Measurements from ENCODE around the gene ADGRL1.

The ADGRL1 gene

GRCh38 chr19:14111486-14111885, 94.5 kb downstream of the ADGRL1 start:
- TF ChIP-seq FOXM1 (IDR thresholded peaks at IDR 0.05; ENCODE audit: borderline replicate concordance, low read depth) (no peak), USF1 (IDR thresholded peaks at IDR 0.05) (no peak), REST (IDR thresholded peaks at IDR 0.05; ENCODE audit: low read depth) (no peak), EP300 (IDR thresholded peaks at IDR 0.05; ENCODE audit: borderline replicate concordance) (no peak), TCF12 (IDR thresholded peaks at IDR 0.05; ENCODE audit: low read depth) (no peak), RAD21 (IDR thresholded peaks at IDR 0.05; ENCODE audit: low read depth) (no peak), YY1 (IDR thresholded peaks at IDR 0.05; ENCODE audit: low read depth) (no peak), CEBPB (IDR thresholded peaks at IDR 0.05) (no peak), CREB1 (IDR thresholded peaks at IDR 0.05; ENCODE audit: low read depth) (no peak), TAF1 (IDR thresholded peaks at IDR 0.05; ENCODE audit: low read depth) (no peak), MAX (IDR thresholded peaks at IDR 0.05) (no peak), ZBTB7A (IDR thresholded peaks at IDR 0.05; ENCODE audit: low read depth) (no peak), TEAD4 (IDR thresholded peaks at IDR 0.05) (no peak), NFIC (IDR thresholded peaks at IDR 0.05) (no peak)

- no peak for TF ChIP-seq TEAD4 (IDR thresholded peaks at IDR 0.05)
- TF ChIP-seq CREB1 (IDR thresholded peaks at IDR 0.05; ENCODE audit: low read depth) = no peak
- no peak for TF ChIP-seq MAX (IDR thresholded peaks at IDR 0.05)
- TF ChIP-seq RAD21 (IDR thresholded peaks at IDR 0.05; ENCODE audit: low read depth) = no peak
- no peak for TF ChIP-seq NFIC (IDR thresholded peaks at IDR 0.05)
- TF ChIP-seq YY1 (IDR thresholded peaks at IDR 0.05; ENCODE audit: low read depth) = no peak
- no peak for TF ChIP-seq REST (IDR thresholded peaks at IDR 0.05; ENCODE audit: low read depth)
- TF ChIP-seq USF1 (IDR thresholded peaks at IDR 0.05) = no peak
- no peak for TF ChIP-seq CEBPB (IDR thresholded peaks at IDR 0.05)
- TF ChIP-seq FOXM1 (IDR thresholded peaks at IDR 0.05; ENCODE audit: borderline replicate concordance, low read depth) = no peak
- TF ChIP-seq TCF12 (IDR thresholded peaks at IDR 0.05; ENCODE audit: low read depth) = no peak
- TF ChIP-seq EP300 (IDR thresholded peaks at IDR 0.05; ENCODE audit: borderline replicate concordance) = no peak
- TF ChIP-seq ZBTB7A (IDR thresholded peaks at IDR 0.05; ENCODE audit: low read depth) = no peak
- TF ChIP-seq EGR1 (IDR thresholded peaks at IDR 0.05) = no peak
- no peak for TF ChIP-seq TAF1 (IDR thresholded peaks at IDR 0.05; ENCODE audit: low read depth)
Measured at GRCh38 chr19:14110650-14111049, 95.3 kb downstream of the ADGRL1 start.

- no peak for TF ChIP-seq TAF1 (IDR thresholded peaks at IDR 0.05; ENCODE audit: low read depth)
- no peak for TF ChIP-seq CREB1 (IDR thresholded peaks at IDR 0.05; ENCODE audit: low read depth)
- no peak for TF ChIP-seq CEBPB (IDR thresholded peaks at IDR 0.05)
- TF ChIP-seq RAD21 (IDR thresholded peaks at IDR 0.05; ENCODE audit: low read depth) = no peak
- TF ChIP-seq ZBTB7A (IDR thresholded peaks at IDR 0.05; ENCODE audit: low read depth) = no peak
- no peak for TF ChIP-seq TEAD4 (IDR thresholded peaks at IDR 0.05)
- TF ChIP-seq REST (IDR thresholded peaks at IDR 0.05; ENCODE audit: low read depth) = no peak
- TF ChIP-seq EGR1 (IDR thresholded peaks at IDR 0.05) = no peak
Measured at GRCh38 chr19:14107581-14108461, 98.1 kb downstream of the ADGRL1 start.

- TF ChIP-seq CREB1 (IDR thresholded peaks at IDR 0.05; ENCODE audit: low read depth) = no peak
Measured at GRCh38 chr19:14106840-14107239, 99.1 kb downstream of the ADGRL1 start.
